K562 (cell line): ENCODE results near the gene ZC3H18.

Experiments
- CTCF ChIP-seq, 3 experiments: IDR thresholded peaks in 2 of 3; conservative IDR thresholded peaks in 1 of 3; 2 replicates each; pipeline ENCODE4 v1.5.1; 2011 to 2012; ENCODE audit warnings: low read length in 3 of 3, mild to moderate bottlenecking in 3 of 3, control low read depth in 2 of 3, improper control_type of control experiment in 1 of 3, inconsistent platforms in 1 of 3, low read depth in 1 of 3, mixed read lengths in 1 of 3, moderate library complexity in 1 of 3; ENCODE audit not compliant: insufficient read depth in 2 of 3
- E2F6 ChIP-seq, 2 experiments: IDR thresholded peaks; 2 replicates each; pipeline ENCODE4 v1.6.1; 2011; ENCODE audit warnings: borderline replicate concordance in 1 of 2, control low read depth in 1 of 2, low read depth in 1 of 2, low read length in 1 of 2, mild to moderate bottlenecking in 1 of 2, mixed read lengths in 1 of 2, moderate library complexity in 1 of 2; ENCODE audit not compliant: insufficient read depth in 1 of 2, insufficient read length in 1 of 2, poor library complexity in 1 of 2, severe bottlenecking in 1 of 2; ENCODE audit errors: extremely low read depth in 1 of 2

GRCh38 chr16:88642881-88643643, 72.9 kb downstream of the ZC3H18 start:
- TF ChIP-seq E2F6 (IDR thresholded peaks at IDR 0.05; ENCODE audit: borderline replicate concordance in 1 of 2, extremely low read depth in 1 of 2, insufficient read depth in 1 of 2, insufficient read length in 1 of 2, low read depth in 1 of 2, low read length in 1 of 2, poor library complexity in 1 of 2, severe bottlenecking in 1 of 2) (no peak), CTCF (IDR thresholded peaks at IDR 0.05 in 2 of 3, conservative IDR thresholded peaks at IDR 0.05 in 1 of 3; ENCODE audit: insufficient read depth in 2 of 3, low read depth in 1 of 3, low read length in 3 of 3) (no peak; a peak in 1 of 6 replicates)
